Medulla oblongata (tissue), 1 donor: Measurements from ENCODE around the gene FXYD6.

Experiments used
- DNase-seq: peaks from one replicate; pipeline ENCODE4 v3.0.0-alpha.2; 2015; ENCODE audit errors: extremely low spot score

The FXYD6 gene

GRCh38 chr11:117849781-117850414 is 26.6 kb downstream of the FXYD6 start:
- no peak for DNase-seq

- DNase-seq: peak; percentile 80
Measured at GRCh38 chr11:117843666-117844484, 32.6 kb downstream of the FXYD6 start.

- peak; percentile 47 for DNase-seq
Measured at GRCh38 chr11:117842131-117842941, 34.1 kb downstream of the FXYD6 start.

- DNase-seq: no peak
Measured at GRCh38 chr11:117841551-117842031, 34.9 kb downstream of the FXYD6 start.

- no peak for DNase-seq
Measured at GRCh38 chr11:117840881-117841550, 35.4 kb downstream of the FXYD6 start.

- DNase-seq: no peak
Measured at GRCh38 chr11:117839936-117840813, 36.3 kb downstream of the FXYD6 start.

- no peak for DNase-seq
Measured at GRCh38 chr11:117839380-117839881, 37.0 kb downstream of the FXYD6 start.

- no peak for DNase-seq
Measured at GRCh38 chr11:117838901-117839300, 37.6 kb downstream of the FXYD6 start.

GRCh38 chr11:117837791-117838190 is 38.7 kb downstream of the FXYD6 start:
- DNase-seq: no peak

GRCh38 chr11:117837070-117837776 is 39.2 kb downstream of the FXYD6 start:
- DNase-seq: no peak

- no peak for DNase-seq
Measured at GRCh38 chr11:117836077-117836960, 40.1 kb downstream of the FXYD6 start.

GRCh38 chr11:117835576-117835975 is 40.9 kb downstream of the FXYD6 start:
- DNase-seq: no peak

GRCh38 chr11:117834838-117835443 is 41.5 kb downstream of the FXYD6 start:
- no peak for DNase-seq

GRCh38 chr11:117834068-117834810 is 42.2 kb downstream of the FXYD6 start:
- DNase-seq: no peak

- DNase-seq: no peak
Measured at GRCh38 chr11:117833401-117833891, 43.0 kb downstream of the FXYD6 start.

- no peak for DNase-seq
Measured at GRCh38 chr11:117832511-117832910, 43.9 kb downstream of the FXYD6 start.

GRCh38 chr11:117831661-117832415 is 44.6 kb downstream of the FXYD6 start:
- DNase-seq: no peak
